ENCODE results near the gene THEM5.

- TF ChIP-seq NRF1 (conservative IDR thresholded peaks at IDR 0.05; ENCODE audit: low read depth, low read length) (no peak), YBX1 (IDR thresholded peaks at IDR 0.05) (no peak), CHD2 (IDR thresholded peaks at IDR 0.05; ENCODE audit: borderline replicate concordance, low read depth, low read length) (no peak), ZSCAN29 (IDR thresholded peaks at IDR 0.05) (no peak), POLR2A (IDR thresholded peaks at IDR 0.05; ENCODE audit: low read depth, low read length) (no peak), HDGF (IDR thresholded peaks at IDR 0.05) (no peak), POLR2AphosphoS5 (IDR thresholded peaks at IDR 0.05; ENCODE audit: low read length) (no peak), CBFB (IDR thresholded peaks at IDR 0.05; ENCODE audit: low read depth) (no peak), ATF2 (IDR thresholded peaks at IDR 0.05; ENCODE audit: low read length) (no peak), PBX3 (IDR thresholded peaks at IDR 0.05; ENCODE audit: insufficient replicate concordance, low read depth, low read length) (no peak), IRF5 (IDR thresholded peaks at IDR 0.05; ENCODE audit: borderline replicate concordance) (no peak)
- TF ChIP-seq, protein P1, sequence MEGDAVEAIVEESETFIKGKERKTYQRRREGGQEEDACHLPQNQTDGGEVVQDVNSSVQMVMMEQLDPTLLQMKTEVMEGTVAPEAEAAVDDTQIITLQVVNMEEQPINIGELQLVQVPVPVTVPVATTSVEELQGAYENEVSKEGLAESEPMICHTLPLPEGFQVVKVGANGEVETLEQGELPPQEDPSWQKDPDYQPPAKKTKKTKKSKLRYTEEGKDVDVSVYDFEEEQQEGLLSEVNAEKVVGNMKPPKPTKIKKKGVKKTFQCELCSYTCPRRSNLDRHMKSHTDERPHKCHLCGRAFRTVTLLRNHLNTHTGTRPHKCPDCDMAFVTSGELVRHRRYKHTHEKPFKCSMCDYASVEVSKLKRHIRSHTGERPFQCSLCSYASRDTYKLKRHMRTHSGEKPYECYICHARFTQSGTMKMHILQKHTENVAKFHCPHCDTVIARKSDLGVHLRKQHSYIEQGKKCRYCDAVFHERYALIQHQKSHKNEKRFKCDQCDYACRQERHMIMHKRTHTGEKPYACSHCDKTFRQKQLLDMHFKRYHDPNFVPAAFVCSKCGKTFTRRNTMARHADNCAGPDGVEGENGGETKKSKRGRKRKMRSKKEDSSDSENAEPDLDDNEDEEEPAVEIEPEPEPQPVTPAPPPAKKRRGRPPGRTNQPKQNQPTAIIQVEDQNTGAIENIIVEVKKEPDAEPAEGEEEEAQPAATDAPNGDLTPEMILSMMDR (IDR thresholded peaks at IDR 0.05 in 2 of 3, conservative IDR thresholded peaks at IDR 0.05 in 1 of 3; ENCODE audit: control insufficient read depth in 2 of 3, extremely low read depth in 1 of 3, insufficient read depth in 1 of 3, low read depth in 3 of 3, low read length in 3 of 3): no peak
- TF ChIP-seq, protein P2, sequence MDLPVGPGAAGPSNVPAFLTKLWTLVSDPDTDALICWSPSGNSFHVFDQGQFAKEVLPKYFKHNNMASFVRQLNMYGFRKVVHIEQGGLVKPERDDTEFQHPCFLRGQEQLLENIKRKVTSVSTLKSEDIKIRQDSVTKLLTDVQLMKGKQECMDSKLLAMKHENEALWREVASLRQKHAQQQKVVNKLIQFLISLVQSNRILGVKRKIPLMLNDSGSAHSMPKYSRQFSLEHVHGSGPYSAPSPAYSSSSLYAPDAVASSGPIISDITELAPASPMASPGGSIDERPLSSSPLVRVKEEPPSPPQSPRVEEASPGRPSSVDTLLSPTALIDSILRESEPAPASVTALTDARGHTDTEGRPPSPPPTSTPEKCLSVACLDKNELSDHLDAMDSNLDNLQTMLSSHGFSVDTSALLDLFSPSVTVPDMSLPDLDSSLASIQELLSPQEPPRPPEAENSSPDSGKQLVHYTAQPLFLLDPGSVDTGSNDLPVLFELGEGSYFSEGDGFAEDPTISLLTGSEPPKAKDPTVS (IDR thresholded peaks at IDR 0.05; ENCODE audit: low read depth, low read length): no peak
- TF ChIP-seq, protein P3, sequence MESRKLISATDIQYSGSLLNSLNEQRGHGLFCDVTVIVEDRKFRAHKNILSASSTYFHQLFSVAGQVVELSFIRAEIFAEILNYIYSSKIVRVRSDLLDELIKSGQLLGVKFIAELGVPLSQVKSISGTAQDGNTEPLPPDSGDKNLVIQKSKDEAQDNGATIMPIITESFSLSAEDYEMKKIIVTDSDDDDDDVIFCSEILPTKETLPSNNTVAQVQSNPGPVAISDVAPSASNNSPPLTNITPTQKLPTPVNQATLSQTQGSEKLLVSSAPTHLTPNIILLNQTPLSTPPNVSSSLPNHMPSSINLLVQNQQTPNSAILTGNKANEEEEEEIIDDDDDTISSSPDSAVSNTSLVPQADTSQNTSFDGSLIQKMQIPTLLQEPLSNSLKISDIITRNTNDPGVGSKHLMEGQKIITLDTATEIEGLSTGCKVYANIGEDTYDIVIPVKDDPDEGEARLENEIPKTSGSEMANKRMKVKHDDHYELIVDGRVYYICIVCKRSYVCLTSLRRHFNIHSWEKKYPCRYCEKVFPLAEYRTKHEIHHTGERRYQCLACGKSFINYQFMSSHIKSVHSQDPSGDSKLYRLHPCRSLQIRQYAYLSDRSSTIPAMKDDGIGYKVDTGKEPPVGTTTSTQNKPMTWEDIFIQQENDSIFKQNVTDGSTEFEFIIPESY (IDR thresholded peaks at IDR 0.05): no peak
Measured at GRCh38 chr1:151829352-151830046, 24.0 kb downstream of the THEM5 start.

All from GM12878 (cell line).